Dedifferentiated amniotic fluid mesenchymal stem cell (primary cell): ENCODE results near the gene SELENOF.

Source experiments
- DNase-seq: peaks from one replicate; pipeline ENCODE4 v3.0.0-alpha.2; 2016; ENCODE audit errors: extremely low spot score

SELENOF gene

GRCh38 chr1:86913896-86914600 lies at the start of gene SELENOF:
SELENOF (minus strand) TSS chr1:86914126; CDS start chr1:86914111, 15 bp downstream.
- DNase-seq = peak; percentile 100

- no peak for DNase-seq
Observed at GRCh38 chr1:86960548-86960947, 46.6 kb upstream of the SELENOF start.

- no peak for DNase-seq
Observed at GRCh38 chr1:86957221-86957620, 43.3 kb upstream of the SELENOF start.

- no peak for DNase-seq
Observed at GRCh38 chr1:86956221-86956620, 42.3 kb upstream of the SELENOF start.

- DNase-seq = no peak
Observed at GRCh38 chr1:86955678-86956077, 41.8 kb upstream of the SELENOF start.

- DNase-seq = no peak
Observed at GRCh38 chr1:86953167-86953566, 39.2 kb upstream of the SELENOF start.

GRCh38 chr1:86951430-86951829 lies 37.5 kb upstream of the SELENOF start:
- DNase-seq = no peak

- DNase-seq = no peak
Observed at GRCh38 chr1:86950712-86951419, 36.9 kb upstream of the SELENOF start.

- no peak for DNase-seq
Observed at GRCh38 chr1:86948212-86948611, 34.3 kb upstream of the SELENOF start.

- no peak for DNase-seq
Observed at GRCh38 chr1:86942743-86943142, 28.8 kb upstream of the SELENOF start.

- no peak for DNase-seq
Observed at GRCh38 chr1:86942042-86942441, 28.1 kb upstream of the SELENOF start.

GRCh38 chr1:86940599-86940998 lies 26.7 kb upstream of the SELENOF start:
- no peak for DNase-seq

GRCh38 chr1:86939406-86939805 lies 25.5 kb upstream of the SELENOF start:
- no peak for DNase-seq

- DNase-seq = no peak
Observed at GRCh38 chr1:86938855-86939254, 24.9 kb upstream of the SELENOF start.

GRCh38 chr1:86938450-86938849 lies 24.5 kb upstream of the SELENOF start:
- no peak for DNase-seq

- no peak for DNase-seq
Observed at GRCh38 chr1:86933562-86934377, 19.8 kb upstream of the SELENOF start.

GRCh38 chr1:86933051-86933450 lies 19.1 kb upstream of the SELENOF start:
- no peak for DNase-seq

- DNase-seq = no peak
Observed at GRCh38 chr1:86928819-86929218, 14.9 kb upstream of the SELENOF start.

GRCh38 chr1:86926883-86927282 lies 13.0 kb upstream of the SELENOF start:
- DNase-seq = no peak

- DNase-seq = no peak
Observed at GRCh38 chr1:86925742-86926141, 11.8 kb upstream of the SELENOF start.

GRCh38 chr1:86924324-86924960 lies 10.5 kb upstream of the SELENOF start:
- DNase-seq = no peak

- no peak for DNase-seq
Observed at GRCh38 chr1:86922445-86922844, 8.5 kb upstream of the SELENOF start.
